WERI-Rb-1 (cell line): Measurements from ENCODE around the gene SLC25A41.

Source experiments
- DNase-seq: peaks from one replicate; pipeline ENCODE4 v3.0.0-alpha.2; 2020
- H3K27ac ChIP-seq: fragments of 250-450 bp; sonication (Bioruptor Pico); 2 replicates; pipeline ENCODE4 v1.5.1; 2020; ENCODE audit warnings: mild to moderate bottlenecking, moderate library complexity
- H3K27me3 ChIP-seq: fragments of 250-450 bp; sonication (Bioruptor Pico); 2 replicates; pipeline ENCODE4 v1.5.1; 2021; ENCODE audit warnings: mild to moderate bottlenecking, low read depth, moderate library complexity; ENCODE audit not compliant: insufficient read depth, severe bottlenecking
- H3K36me3 ChIP-seq: fragments of 250-450 bp; sonication (Bioruptor Pico); 2 replicates; pipeline ENCODE4 v1.5.1; 2020; ENCODE audit warnings: mild to moderate bottlenecking, moderate library complexity
- H3K4me3 ChIP-seq: 2 replicates; pipeline ENCODE4 v1.5.1; 2011; ENCODE audit warnings: low read depth, mild to moderate bottlenecking, control low read depth, low read length
- H3K9me3 ChIP-seq: fragments of 250-450 bp; sonication (Bioruptor Pico); 2 replicates; pipeline ENCODE4 v1.5.1; 2021; ENCODE audit warnings: mild to moderate bottlenecking, moderate library complexity; ENCODE audit not compliant: severe bottlenecking
- TF ChIP-seq, protein P1 (sequence below): IDR thresholded peaks from 2 replicates; pipeline ENCODE4 v1.5.1; 2011; ENCODE audit warnings: low read depth, mild to moderate bottlenecking, control low read depth, inconsistent platforms, low read length

The SLC25A41 gene

DNA sequence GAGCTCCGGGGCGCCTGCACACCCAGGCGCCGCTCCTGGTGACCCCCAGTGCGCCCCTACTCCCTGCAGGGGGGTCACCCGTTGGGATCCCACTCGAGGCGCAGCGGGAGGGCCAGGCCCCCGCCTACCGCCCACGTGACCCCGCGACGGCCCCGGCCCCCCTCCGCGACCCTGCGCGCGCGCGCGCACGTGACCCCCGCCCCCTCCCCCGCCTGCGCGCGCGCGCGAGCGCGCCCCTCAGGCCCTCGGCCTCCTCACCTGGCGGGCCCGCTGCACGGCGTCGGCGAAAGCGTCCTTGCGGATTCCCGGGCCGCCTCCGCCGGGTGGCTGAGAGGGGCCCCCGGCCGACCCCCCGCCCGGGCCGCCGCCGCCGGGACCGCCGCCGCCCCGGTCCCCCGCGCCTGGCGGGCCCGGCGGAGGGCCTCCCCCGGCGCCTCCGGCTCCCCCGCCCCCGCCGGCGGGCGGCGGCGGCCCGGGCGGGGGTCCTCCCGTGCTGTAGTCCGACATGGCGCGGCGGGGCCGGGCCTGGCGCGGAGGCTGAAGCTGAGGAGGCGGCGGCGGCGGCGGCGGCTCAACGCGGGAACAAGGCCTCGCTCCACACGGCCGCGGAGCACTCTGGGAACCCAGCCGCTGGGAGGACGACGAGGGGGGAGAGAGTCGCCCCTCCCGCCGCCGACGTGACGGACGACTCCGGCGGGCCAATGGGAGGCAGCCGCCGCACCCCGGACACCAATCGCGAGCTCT is 9.2 kb downstream of the SLC25A41 start, which contains the start of gene KHSRP:
Gene KHSRP (minus strand): TSS at position 617 of the 744 bp plus-strand sequence. CDS start 110 bp downstream, at position 507.
- peak within 1 kb of the TSS; percentile 93 for H3K27ac ChIP-seq
- H3K36me3 ChIP-seq = peaks cover 42% of the 10 kb centered on the region
- peak within 1 kb of the TSS; percentile 91 for H3K4me3 ChIP-seq
- DNase-seq = no peak
- no peaks in the 10 kb centered on the region for H3K27me3 ChIP-seq
- TF ChIP-seq, protein P1, sequence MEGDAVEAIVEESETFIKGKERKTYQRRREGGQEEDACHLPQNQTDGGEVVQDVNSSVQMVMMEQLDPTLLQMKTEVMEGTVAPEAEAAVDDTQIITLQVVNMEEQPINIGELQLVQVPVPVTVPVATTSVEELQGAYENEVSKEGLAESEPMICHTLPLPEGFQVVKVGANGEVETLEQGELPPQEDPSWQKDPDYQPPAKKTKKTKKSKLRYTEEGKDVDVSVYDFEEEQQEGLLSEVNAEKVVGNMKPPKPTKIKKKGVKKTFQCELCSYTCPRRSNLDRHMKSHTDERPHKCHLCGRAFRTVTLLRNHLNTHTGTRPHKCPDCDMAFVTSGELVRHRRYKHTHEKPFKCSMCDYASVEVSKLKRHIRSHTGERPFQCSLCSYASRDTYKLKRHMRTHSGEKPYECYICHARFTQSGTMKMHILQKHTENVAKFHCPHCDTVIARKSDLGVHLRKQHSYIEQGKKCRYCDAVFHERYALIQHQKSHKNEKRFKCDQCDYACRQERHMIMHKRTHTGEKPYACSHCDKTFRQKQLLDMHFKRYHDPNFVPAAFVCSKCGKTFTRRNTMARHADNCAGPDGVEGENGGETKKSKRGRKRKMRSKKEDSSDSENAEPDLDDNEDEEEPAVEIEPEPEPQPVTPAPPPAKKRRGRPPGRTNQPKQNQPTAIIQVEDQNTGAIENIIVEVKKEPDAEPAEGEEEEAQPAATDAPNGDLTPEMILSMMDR = no peak
- peaks cover 5% of the 10 kb centered on the region for H3K9me3 ChIP-seq

DNA sequence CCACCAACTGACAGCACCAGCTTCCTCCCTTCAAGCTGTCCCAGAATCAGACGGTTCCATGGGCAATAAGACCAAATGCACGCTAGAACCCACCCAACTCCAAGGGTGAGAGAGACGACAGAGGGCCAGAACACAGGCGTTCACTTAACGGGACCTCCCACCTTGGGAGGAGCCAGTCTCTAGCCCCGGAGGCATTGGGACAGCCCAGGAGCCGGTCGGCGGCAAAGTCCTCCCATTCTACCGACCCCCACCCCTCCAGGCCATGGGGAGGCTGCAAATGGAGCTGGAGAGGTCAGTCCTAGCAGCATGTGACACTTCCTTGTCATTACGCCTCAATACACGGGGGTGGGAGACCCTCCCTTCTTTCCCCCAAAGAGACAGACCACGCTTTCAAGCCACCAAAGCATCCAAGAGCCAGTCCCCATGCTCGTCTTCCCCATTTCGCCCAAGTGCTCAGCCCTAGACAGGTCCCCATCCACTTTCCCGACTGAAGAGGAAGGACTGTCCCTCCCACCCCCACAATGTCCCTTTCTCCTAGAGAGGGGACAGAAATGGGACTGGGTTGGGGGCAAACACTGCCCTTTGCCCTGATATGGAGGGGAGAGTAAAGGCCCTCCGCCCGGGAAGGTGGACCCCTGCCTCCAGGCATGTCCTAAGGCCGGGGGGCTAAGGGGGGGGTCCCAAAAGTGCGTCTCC is 9.9 kb downstream of the SLC25A41 start:
- TF ChIP-seq, protein P1 = no peak
- Histone ChIP-seq H3K36me3 (peaks cover 49% of the 10 kb centered on the region), H3K27me3 (no peaks in the 10 kb centered on the region), H3K9me3 (peaks cover 5% of the 10 kb centered on the region), H3K4me3 (peak overlapping the region; percentile 91), H3K27ac (peak overlapping the region; percentile 77)
- DNase-seq = peak; percentile 50

DNA sequence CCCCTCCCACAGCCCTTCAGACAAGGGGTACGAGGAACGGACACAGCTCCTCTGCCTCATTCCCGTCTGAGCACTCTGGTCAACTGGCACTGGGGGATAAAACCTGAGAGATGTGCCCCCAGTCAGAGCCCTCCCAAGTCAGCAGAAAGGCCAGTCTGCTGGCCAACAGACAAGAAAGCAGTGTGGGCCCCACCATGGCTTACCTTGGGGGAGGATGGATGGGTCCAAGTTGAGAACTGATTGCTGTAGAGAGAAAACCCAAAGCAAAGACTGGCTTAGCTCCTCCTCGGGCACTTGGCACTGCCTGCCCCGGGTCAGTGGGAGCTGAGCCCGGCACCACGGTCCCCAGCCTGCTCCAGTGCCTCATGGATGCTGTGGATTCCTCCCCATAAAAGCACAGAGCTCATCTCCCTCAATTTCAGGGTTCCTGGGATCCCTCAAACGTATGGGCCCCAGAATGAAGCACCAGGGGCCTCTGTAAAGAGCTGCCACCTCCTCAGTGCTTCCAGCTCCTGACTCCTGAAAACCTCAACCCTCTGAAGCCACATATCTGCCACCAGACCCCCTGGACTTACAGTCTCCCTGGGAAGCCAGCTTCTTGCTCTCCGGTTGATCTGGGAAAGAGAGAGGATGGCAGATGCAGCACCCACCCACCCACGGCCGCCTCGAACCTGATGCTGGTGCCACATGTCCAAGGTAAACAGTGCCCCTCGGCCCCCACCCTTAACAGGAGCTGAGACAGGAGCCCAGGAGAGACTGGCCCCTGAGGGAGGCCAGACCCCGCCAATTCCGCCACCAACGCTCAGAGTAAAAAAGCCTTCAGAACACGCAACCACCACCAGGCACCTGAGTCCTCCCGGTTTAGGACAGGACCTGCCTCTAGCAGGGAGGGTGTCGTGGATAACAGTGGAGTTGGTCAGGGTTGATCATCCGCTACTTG is 12.2 kb downstream of the SLC25A41 start:
- TF ChIP-seq, protein P1 = no peak
- no peak overlapping the region for H3K27ac ChIP-seq

DNA sequence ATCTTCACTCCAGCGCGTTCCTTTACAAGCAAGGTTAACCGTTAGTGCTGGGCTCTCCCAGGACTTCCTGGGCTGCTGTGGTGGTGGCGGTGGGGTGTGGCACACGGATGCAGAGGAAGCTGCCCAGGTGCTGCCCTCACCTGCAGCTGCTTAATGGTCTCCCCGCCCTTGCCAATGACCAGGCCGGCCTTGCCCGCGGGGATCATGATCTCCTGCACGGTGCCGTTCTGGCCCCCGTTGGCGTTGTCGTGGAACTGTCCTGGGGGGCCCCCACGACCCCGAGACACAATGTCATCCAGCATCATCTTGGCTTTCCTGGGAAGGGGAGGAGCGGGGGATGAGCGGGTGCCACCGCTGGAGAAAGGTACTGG is 15.0 kb downstream of the SLC25A41 start:
- H3K36me3 ChIP-seq = peaks cover 94% of the 10 kb centered on the region
- no peaks in the 10 kb centered on the region for H3K9me3 ChIP-seq
- TF ChIP-seq, protein P1 = no peak
- no peak overlapping the region for H3K4me3 ChIP-seq
- no peaks in the 10 kb centered on the region for H3K27me3 ChIP-seq
- DNase-seq = no peak
- no peak overlapping the region for H3K27ac ChIP-seq

More for the DNA sequence above, 12.2 kb downstream of the SLC25A41 start:
- Histone ChIP-seq H3K27me3 (no peaks in the 10 kb centered on the region), H3K36me3 (peaks cover 73% of the 10 kb centered on the region), H3K4me3 (no peak overlapping the region), H3K9me3 (peaks cover 5% of the 10 kb centered on the region)
- no peak for DNase-seq

DNA sequence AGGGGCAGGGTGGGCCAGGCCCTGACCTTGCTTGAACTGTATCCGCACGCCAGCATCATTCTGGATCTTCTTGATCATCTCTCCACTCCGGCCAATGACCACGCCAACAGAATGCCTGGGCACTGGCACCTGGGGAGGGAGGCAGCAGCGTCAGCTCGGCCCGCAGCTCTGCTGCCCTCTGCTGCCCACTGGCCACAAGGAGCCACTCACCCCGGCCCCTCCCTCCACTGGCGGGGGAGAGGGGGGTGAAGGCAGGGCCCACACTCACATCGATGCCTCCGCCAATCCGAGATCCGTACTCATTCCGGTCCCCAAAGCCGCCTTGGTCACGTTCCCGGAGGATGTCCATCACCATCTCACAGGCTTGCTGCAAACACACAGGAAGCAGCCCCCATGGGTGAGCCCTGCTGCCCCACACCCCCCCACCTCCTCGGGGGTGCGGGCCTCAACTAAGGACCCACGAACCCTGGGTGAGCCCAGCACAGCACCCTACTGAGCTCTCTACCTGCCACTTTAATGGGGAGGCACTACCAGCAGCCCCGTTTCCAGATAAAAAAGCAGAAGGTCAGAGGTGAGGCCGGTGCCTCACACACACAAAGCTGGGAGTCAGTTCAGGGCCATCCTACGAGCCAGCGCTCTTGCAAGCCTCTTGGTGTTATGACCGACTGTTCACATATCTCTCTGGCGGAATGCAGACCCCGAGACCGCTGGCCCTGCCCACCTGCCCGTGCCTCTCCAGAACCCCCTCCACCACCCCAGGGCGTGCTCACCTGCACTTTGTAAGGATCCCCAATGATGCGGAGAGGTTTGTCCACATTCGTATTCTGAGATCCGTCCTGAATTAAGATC is 15.6 kb downstream of the SLC25A41 start:
- H3K4me3 ChIP-seq = no peak overlapping the region
- H3K27me3 ChIP-seq = no peaks in the 10 kb centered on the region
- TF ChIP-seq, protein P1 = peak; percentile 77
- no peaks in the 10 kb centered on the region for H3K9me3 ChIP-seq
- DNase-seq = peak; percentile 55
- H3K36me3 ChIP-seq = peaks cover 88% of the 10 kb centered on the region
- H3K27ac ChIP-seq = no peak overlapping the region
